Measurements from ENCODE around the gene HNRNPM. TPM values are rescaled to one million over a fixed set of nuclear protein-coding genes. Genes with fewer than 3 reads are reported as not detected.

The HNRNPM gene
- total RNA-seq, 1 donor from 2014 or later = 104 TPM

DNA sequence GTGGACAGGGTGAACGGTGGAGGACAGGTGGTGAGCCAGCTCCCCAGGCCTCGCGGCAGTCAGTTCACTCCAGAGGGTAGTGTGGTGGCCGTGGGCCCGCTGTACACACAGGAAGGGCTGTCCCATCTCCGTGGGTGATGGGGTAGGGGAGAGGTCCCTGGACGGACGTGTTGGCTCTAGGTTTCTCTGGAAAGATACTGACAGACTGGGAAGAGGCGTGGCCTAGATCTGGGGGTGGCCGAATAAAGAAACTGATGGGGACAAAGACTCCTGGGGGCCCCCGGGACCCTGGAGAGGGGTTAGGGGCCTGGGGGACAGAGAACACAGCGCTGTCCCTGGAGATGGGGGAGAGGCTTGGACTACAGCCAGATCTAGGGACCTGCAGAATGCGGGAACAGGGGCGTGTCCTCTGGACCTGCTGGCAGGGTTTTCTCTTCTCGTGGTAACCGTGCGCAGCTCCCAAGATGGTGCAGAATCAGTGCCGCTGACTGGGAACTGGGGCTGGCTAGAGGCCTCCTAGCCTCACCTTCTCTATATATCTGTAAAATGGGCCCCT lies 61.7 kb downstream of the HNRNPM start:
- TF ChIP-seq, protein P1, sequence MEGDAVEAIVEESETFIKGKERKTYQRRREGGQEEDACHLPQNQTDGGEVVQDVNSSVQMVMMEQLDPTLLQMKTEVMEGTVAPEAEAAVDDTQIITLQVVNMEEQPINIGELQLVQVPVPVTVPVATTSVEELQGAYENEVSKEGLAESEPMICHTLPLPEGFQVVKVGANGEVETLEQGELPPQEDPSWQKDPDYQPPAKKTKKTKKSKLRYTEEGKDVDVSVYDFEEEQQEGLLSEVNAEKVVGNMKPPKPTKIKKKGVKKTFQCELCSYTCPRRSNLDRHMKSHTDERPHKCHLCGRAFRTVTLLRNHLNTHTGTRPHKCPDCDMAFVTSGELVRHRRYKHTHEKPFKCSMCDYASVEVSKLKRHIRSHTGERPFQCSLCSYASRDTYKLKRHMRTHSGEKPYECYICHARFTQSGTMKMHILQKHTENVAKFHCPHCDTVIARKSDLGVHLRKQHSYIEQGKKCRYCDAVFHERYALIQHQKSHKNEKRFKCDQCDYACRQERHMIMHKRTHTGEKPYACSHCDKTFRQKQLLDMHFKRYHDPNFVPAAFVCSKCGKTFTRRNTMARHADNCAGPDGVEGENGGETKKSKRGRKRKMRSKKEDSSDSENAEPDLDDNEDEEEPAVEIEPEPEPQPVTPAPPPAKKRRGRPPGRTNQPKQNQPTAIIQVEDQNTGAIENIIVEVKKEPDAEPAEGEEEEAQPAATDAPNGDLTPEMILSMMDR (IDR thresholded peaks at IDR 0.05; ENCODE audit: borderline replicate concordance) = peak; percentile 41
- Histone ChIP-seq H3K9me3 (replicated peaks) (no peaks in the 10 kb centered on the region), H3K4me1 (peaks cover 19% of the 10 kb centered on the region), H3K27ac (replicated peaks) (peak overlapping the region; percentile 38), H3K27me3 (ENCODE audit: low read depth) (no peaks in the 10 kb centered on the region), H3K36me3 (peaks cover 7% of the 10 kb centered on the region), H3K4me3 (peak overlapping the region; percentile 71)
- no peak for DNase-seq
- intact Hi-C loops (cut with micrococcal nuclease) = no loop called here

DNA sequence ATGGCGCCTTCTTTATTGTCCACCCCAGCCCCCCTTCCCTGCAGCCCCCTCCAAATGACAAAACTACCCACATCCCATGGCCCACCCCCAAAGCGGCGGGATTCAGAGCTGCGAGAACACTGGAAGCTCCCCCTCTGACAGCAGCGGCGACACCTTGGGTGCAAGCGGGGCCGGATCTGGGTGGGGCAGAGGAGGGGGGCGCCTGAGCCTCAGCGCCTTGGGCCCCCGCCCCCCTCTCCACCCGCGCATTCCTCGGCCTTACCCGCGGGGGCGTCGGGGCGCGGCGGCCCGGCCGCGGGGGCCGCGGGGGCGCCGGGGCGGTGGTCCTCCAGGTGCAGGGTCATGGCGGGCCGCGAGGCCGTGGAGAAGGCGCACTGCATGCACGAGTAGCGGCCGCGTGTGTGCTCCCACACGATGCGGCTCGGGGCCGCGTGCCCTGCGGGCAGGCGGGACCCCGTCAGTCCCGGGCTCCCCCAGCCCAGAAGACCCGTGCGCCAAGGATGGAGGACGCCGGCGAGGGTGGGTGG lies 65.9 kb downstream of the HNRNPM start:
- intact Hi-C loops (cut with micrococcal nuclease) = no loop called here
- TF ChIP-seq, protein P1 (IDR thresholded peaks at IDR 0.05; ENCODE audit: borderline replicate concordance) = no peak

DNA sequence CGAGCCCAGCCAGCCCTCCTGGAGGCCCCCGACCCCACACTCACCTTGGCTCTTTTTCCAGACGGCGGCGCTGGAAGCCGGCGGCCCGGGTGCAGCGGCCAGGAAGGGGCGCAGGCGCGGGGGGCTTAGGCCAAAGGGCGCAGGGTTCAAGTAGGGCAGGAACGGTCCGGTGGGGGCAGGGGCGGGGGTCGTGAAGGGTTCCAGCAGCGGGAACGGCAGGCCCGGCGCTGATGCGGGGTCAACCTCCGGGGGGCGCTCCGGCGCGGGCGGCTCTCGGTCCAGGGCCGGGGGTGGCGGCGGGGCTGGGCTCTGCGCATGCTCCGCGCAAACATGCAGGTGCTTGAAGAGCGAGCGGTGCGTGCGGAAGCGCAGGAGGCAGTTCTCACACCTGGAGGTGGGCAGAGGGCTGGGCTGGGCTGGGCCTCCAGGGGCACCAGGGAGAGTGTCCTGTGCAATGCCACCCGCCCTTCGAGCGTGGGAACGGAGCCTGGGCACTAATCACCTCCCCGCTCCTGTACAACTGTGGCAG lies 66.9 kb downstream of the HNRNPM start:
- Histone ChIP-seq H3K27ac (replicated peaks) (no peak overlapping the region), H3K4me3 (no peak overlapping the region), H3K27me3 (ENCODE audit: low read depth) (no peaks in the 10 kb centered on the region), H3K9me3 (replicated peaks) (no peaks in the 10 kb centered on the region), H3K36me3 (peaks cover 9% of the 10 kb centered on the region), H3K4me1 (peaks cover 34% of the 10 kb centered on the region)
- DNase-seq = no peak
- intact Hi-C loops (cut with micrococcal nuclease) = no loop called here
- TF ChIP-seq, protein P1 (IDR thresholded peaks at IDR 0.05; ENCODE audit: borderline replicate concordance) = no peak

More for the DNA sequence above, 65.9 kb downstream of the HNRNPM start:
- DNase-seq = no peak
- H3K9me3 ChIP-seq (replicated peaks) = no peaks in the 10 kb centered on the region
- H3K4me3 ChIP-seq = no peak overlapping the region
- no peak overlapping the region for H3K27ac ChIP-seq (replicated peaks)
- H3K27me3 ChIP-seq (ENCODE audit: low read depth) = no peaks in the 10 kb centered on the region
- H3K36me3 ChIP-seq = peaks cover 9% of the 10 kb centered on the region
- peaks cover 44% of the 10 kb centered on the region for H3K4me1 ChIP-seq

DNA sequence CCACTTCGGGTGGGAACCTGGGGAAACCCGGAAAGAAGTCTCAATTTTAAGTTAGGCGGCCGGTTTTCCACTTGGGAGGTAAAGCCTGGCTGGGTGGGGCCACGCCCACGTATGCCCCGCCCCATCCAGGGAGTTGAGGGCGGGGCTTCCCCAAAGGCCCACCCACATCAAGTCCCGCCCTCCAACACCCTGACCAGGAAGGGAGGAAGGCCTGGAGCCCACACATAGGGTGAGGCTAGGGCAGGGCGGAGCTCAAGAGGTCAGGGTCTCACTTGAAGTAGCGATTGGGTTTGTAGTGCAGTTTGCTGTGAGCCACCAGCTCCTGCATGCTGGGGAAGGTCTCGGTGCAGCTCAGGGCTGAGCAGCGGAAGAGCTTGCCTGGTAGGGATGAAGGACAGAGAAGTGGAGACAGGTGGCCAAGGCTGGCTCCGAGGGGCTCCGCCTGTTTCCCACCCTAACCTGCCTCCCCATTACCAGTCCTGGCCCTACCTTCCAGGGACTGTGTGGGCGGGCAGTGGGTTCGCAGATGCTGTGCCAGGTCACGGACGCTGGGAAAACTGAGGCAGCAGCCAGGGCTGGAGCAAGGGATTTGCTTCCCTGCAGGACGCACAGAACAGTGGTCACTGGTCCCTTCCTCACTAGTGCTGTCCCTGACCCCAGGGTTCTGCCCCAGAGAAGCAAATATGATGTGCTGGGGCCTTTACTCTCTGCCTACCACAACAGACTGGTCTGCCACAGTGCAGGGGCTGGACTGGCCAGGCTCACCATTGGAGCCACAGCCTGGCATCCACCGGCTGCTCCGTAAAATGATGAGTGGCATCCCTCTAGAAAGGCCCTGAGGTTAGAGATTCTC lies 67.6 kb downstream of the HNRNPM start:
- Histone ChIP-seq H3K4me3 (peak overlapping the region; percentile 82), H3K27me3 (ENCODE audit: low read depth) (no peaks in the 10 kb centered on the region), H3K9me3 (replicated peaks) (no peaks in the 10 kb centered on the region), H3K36me3 (peaks cover 9% of the 10 kb centered on the region), H3K27ac (replicated peaks) (peak overlapping the region; percentile 100), H3K4me1 (peaks cover 32% of the 10 kb centered on the region)
- TF ChIP-seq, protein P1 (IDR thresholded peaks at IDR 0.05; ENCODE audit: borderline replicate concordance) = no peak
- intact Hi-C loops (cut with micrococcal nuclease) = no loop called here
- DNase-seq = no peak

DNA sequence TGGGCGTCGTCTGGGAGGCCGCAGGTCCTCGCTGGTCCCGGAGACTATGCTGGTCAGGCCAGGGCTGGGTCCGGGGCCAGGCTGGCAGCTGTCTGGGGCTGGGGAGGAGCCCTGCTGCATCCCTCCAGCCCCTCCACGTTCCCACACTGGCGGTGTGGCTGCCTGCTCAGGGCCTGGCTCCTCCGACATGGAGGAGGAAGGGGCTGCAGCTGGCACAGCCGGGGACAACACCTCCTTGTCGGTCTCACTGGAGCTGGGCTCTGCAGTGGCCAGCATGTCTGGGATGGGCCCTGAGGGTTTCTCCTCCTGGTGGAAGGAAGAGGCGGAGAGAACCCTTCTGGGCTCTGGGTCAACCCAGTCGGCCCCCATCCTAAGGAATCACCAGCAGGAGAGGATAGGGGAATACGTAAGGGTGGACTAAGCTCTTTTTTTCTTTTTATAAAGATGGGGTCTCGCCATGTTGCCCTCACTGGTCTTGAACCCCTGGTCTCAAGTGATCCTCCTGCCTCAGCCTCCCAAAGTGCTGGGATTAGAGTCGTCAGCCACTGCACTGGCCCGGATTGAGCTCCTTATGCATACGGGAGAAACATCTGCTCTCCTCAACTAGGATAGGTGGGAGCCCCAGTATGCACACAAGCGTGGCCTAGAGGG lies 68.4 kb downstream of the HNRNPM start:
- TF ChIP-seq, protein P1 (IDR thresholded peaks at IDR 0.05; ENCODE audit: borderline replicate concordance) = no peak
- intact Hi-C loops (cut with micrococcal nuclease) = no loop called here
- DNase-seq = no peak
- Histone ChIP-seq H3K27ac (replicated peaks) (peak overlapping the region; percentile 100), H3K36me3 (peaks cover 9% of the 10 kb centered on the region), H3K9me3 (replicated peaks) (no peaks in the 10 kb centered on the region), H3K27me3 (ENCODE audit: low read depth) (no peaks in the 10 kb centered on the region), H3K4me3 (peak overlapping the region; percentile 82), H3K4me1 (peaks cover 39% of the 10 kb centered on the region)

All from left ventricle myocardium inferior (tissue), 1 donor.